ENCODE data around the gene PCDH9.

Gene PCDH9

DNA sequence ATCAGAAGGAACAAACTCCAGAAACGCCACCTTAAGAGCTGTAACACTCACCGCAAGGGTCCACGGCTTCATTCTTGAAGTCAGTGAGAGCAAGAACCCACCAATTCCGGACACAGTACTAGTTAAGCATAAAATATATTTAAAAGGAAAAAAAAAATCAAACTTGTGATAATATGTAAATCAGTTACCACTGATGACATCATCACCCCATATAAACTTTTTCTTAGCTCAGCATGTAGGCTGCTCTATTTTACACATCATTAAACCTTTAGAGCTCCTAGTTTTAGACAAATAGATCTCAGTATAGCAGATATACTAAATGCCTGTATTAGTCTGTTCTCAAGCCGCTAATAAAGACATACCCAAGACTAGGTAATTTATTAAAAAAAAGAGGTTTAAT is 668.1 kb downstream of the PCDH9 start:
- 98% methylated on average over 3 of the region's 5 CpGs for WGBS
- Histone ChIP-seq H3K9ac (ENCODE audit: low read depth, low read length) (no peak overlapping the region), H3K27me3 (ENCODE audit: insufficient read depth, low read length) (no peaks in the 10 kb centered on the region), H3K36me3 (ENCODE audit: insufficient read depth, low read length) (no peaks in the 10 kb centered on the region), H3K27ac (ENCODE audit: low read depth, low read length) (no peak overlapping the region), H3K4me3 (ENCODE audit: low read length) (no peak overlapping the region), H3K9me3 (ENCODE audit: insufficient read depth, low read depth, low read length) (peaks cover 2% of the 10 kb centered on the region; the same call in 1 of the 2 replicates), H3K4me1 (ENCODE audit: insufficient read depth, low read length) (no peaks in the 10 kb centered on the region; the same call in 1 of the 2 replicates)

GRCh38 chr13:66560991-66561390 is 669.1 kb downstream of the PCDH9 start:
- H3K27ac ChIP-seq (ENCODE audit: low read depth, low read length) = no peak overlapping the region
- WGBS = 97% methylated on average over 26 of the region's 26 CpGs
- H3K4me1 ChIP-seq (ENCODE audit: insufficient read depth, low read length) = no peaks in the 10 kb centered on the region; the same call in 1 of the 2 replicates
- H3K9ac ChIP-seq (ENCODE audit: low read depth, low read length) = no peak overlapping the region
- no peaks in the 10 kb centered on the region for H3K27me3 ChIP-seq (ENCODE audit: insufficient read depth, low read length)
- no peaks in the 10 kb centered on the region for H3K36me3 ChIP-seq (ENCODE audit: insufficient read depth, low read length)
- H3K9me3 ChIP-seq (ENCODE audit: insufficient read depth, low read depth, low read length) = peaks cover 2% of the 10 kb centered on the region; the same call in 1 of the 2 replicates
- H3K4me3 ChIP-seq (ENCODE audit: low read length) = no peak overlapping the region

GRCh38 chr13:66560189-66560588 is 669.9 kb downstream of the PCDH9 start:
- H3K4me3 ChIP-seq (ENCODE audit: low read length) = no peak overlapping the region
- H3K9me3 ChIP-seq (ENCODE audit: insufficient read depth, low read depth, low read length) = peaks cover 2% of the 10 kb centered on the region; the same call in 1 of the 2 replicates
- no peak overlapping the region for H3K9ac ChIP-seq (ENCODE audit: low read depth, low read length)
- 98% methylated on average over 3 of the region's 3 CpGs for WGBS
- no peaks in the 10 kb centered on the region; the same call in 1 of the 2 replicates for H3K4me1 ChIP-seq (ENCODE audit: insufficient read depth, low read length)
- H3K27ac ChIP-seq (ENCODE audit: low read depth, low read length) = no peak overlapping the region
- no peaks in the 10 kb centered on the region for H3K36me3 ChIP-seq (ENCODE audit: insufficient read depth, low read length)
- H3K27me3 ChIP-seq (ENCODE audit: insufficient read depth, low read length) = no peaks in the 10 kb centered on the region

- H3K27me3 ChIP-seq (ENCODE audit: insufficient read depth, low read length) = no peaks in the 10 kb centered on the region
- no peak overlapping the region for H3K9ac ChIP-seq (ENCODE audit: low read depth, low read length)
- no peaks in the 10 kb centered on the region; the same call in 1 of the 2 replicates for H3K4me1 ChIP-seq (ENCODE audit: insufficient read depth, low read length)
- peaks cover 2% of the 10 kb centered on the region; the same call in 1 of the 2 replicates for H3K9me3 ChIP-seq (ENCODE audit: insufficient read depth, low read depth, low read length)
- no peaks in the 10 kb centered on the region for H3K36me3 ChIP-seq (ENCODE audit: insufficient read depth, low read length)
- H3K4me3 ChIP-seq (ENCODE audit: low read length) = no peak overlapping the region
- H3K27ac ChIP-seq (ENCODE audit: low read depth, low read length) = no peak overlapping the region
Observed at GRCh38 chr13:66559093-66559492, 671.0 kb downstream of the PCDH9 start.

DNA sequence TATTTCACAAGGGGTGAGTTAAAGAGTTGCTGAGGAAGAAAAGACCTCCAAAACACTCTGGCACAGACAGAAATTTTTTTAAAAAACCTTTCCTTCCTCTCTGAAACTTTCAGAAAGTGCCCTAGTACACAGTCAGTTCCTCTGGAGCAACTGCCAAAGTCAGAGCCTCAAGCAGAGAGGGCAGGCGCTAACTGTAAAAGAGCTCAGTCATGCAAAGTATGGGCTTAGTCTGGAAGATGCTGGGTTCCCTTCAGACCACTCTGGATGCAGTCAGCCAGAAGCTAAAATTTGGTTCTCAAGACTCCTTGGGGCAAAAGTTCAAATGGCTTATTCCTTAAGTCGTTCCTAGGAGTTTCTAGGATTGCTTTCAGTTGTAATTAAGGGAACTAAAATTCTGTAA is 671.6 kb downstream of the PCDH9 start:
- H3K9ac ChIP-seq (ENCODE audit: low read depth, low read length) = no peak overlapping the region

GRCh38 chr13:66557357-66557756 is 672.8 kb downstream of the PCDH9 start:
- Histone ChIP-seq H3K9ac (ENCODE audit: low read depth, low read length) (no peak overlapping the region), H3K36me3 (ENCODE audit: insufficient read depth, low read length) (no peaks in the 10 kb centered on the region), H3K4me3 (ENCODE audit: low read length) (no peak overlapping the region), H3K27me3 (ENCODE audit: insufficient read depth, low read length) (no peaks in the 10 kb centered on the region), H3K4me1 (ENCODE audit: insufficient read depth, low read length) (no peaks in the 10 kb centered on the region), H3K27ac (ENCODE audit: low read depth, low read length) (no peak overlapping the region), H3K9me3 (ENCODE audit: insufficient read depth, low read depth, low read length) (0 out of 2 replicates have a peak, but pooled peaks cover 2% of the 10 kb centered on the region)
- WGBS = no CpG with 5 or more reads among the region's 3 CpGs

More for the DNA sequence above, 671.6 kb downstream of the PCDH9 start:
- no peaks in the 10 kb centered on the region for H3K36me3 ChIP-seq (ENCODE audit: insufficient read depth, low read length)
- H3K9me3 ChIP-seq (ENCODE audit: insufficient read depth, low read depth, low read length) = peaks cover 2% of the 10 kb centered on the region; the same call in 1 of the 2 replicates
- 77% methylated on average over 2 of the region's 2 CpGs for WGBS
- no peaks in the 10 kb centered on the region; the same call in 1 of the 2 replicates for H3K4me1 ChIP-seq (ENCODE audit: insufficient read depth, low read length)
- no peak overlapping the region for H3K4me3 ChIP-seq (ENCODE audit: low read length)
- H3K27me3 ChIP-seq (ENCODE audit: insufficient read depth, low read length) = no peaks in the 10 kb centered on the region
- H3K27ac ChIP-seq (ENCODE audit: low read depth, low read length) = no peak overlapping the region

DNA sequence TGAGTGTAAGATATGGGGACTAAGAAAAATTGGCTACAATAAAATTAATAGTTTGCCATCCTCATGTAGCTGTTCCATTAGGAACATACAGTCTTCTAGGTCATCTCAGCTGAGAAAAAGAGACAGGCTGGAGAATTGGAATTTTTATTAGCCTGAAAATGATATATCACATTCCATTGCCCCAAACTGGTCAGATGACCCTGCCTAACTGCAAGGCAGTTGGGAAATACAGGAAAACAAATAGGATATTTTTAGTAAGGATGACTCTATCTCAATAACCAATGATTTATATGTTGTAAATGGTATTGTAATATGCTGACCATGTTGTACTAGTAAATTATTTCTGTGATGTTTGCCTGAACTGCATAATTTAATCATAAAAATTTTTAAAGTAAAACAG is 673.8 kb downstream of the PCDH9 start:
- H3K36me3 ChIP-seq (ENCODE audit: insufficient read depth, low read length) = no peaks in the 10 kb centered on the region

DNA sequence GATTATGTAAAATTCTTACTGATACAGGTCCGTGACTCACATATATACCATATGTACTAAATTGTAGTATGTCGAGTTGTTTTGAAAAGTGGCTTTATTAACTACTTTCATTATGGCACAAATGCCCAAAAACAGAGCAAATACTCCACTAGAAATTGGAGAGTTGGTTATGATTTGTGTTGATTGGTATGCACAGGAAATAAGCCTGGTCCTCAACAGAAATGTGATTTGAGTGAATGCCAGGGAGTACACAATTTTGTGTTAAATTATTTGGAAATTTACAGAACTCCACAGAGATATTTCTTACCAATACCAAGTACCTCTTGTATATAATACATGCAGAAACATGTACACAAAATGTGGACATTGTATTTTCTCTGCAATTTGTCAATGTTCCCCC is 676.7 kb downstream of the PCDH9 start:
- Histone ChIP-seq H3K27ac (ENCODE audit: low read depth, low read length) (no peak overlapping the region), H3K27me3 (ENCODE audit: insufficient read depth, low read length) (no peaks in the 10 kb centered on the region), H3K4me1 (ENCODE audit: insufficient read depth, low read length) (no peaks in the 10 kb centered on the region), H3K9ac (ENCODE audit: low read depth, low read length) (no peak overlapping the region), H3K4me3 (ENCODE audit: low read length) (no peak overlapping the region), H3K36me3 (ENCODE audit: insufficient read depth, low read length) (no peaks in the 10 kb centered on the region), H3K9me3 (ENCODE audit: insufficient read depth, low read depth, low read length) (no peaks in the 10 kb centered on the region)
- no CpG with 5 or more reads among the region's 2 CpGs for WGBS

More for the DNA sequence above, 673.8 kb downstream of the PCDH9 start:
- no peaks in the 10 kb centered on the region for H3K27me3 ChIP-seq (ENCODE audit: insufficient read depth, low read length)
- H3K4me1 ChIP-seq (ENCODE audit: insufficient read depth, low read length) = no peaks in the 10 kb centered on the region
- H3K4me3 ChIP-seq (ENCODE audit: low read length) = no peak overlapping the region
- 0 out of 2 replicates have a peak, but pooled peaks cover 2% of the 10 kb centered on the region for H3K9me3 ChIP-seq (ENCODE audit: insufficient read depth, low read depth, low read length)
- no peak overlapping the region for H3K27ac ChIP-seq (ENCODE audit: low read depth, low read length)
- H3K9ac ChIP-seq (ENCODE audit: low read depth, low read length) = no peak overlapping the region

- no peak overlapping the region for H3K27ac ChIP-seq (ENCODE audit: low read depth, low read length)
- no peak overlapping the region for H3K4me3 ChIP-seq (ENCODE audit: low read length)
- WGBS = 95% methylated on average over 4 of the region's 4 CpGs
- no peaks in the 10 kb centered on the region for H3K9me3 ChIP-seq (ENCODE audit: insufficient read depth, low read depth, low read length)
- H3K36me3 ChIP-seq (ENCODE audit: insufficient read depth, low read length) = no peaks in the 10 kb centered on the region
- H3K27me3 ChIP-seq (ENCODE audit: insufficient read depth, low read length) = no peaks in the 10 kb centered on the region
- H3K4me1 ChIP-seq (ENCODE audit: insufficient read depth, low read length) = no peaks in the 10 kb centered on the region
- no peak overlapping the region for H3K9ac ChIP-seq (ENCODE audit: low read depth, low read length)
Observed at GRCh38 chr13:66551128-66551527, 679.0 kb downstream of the PCDH9 start.

DNA sequence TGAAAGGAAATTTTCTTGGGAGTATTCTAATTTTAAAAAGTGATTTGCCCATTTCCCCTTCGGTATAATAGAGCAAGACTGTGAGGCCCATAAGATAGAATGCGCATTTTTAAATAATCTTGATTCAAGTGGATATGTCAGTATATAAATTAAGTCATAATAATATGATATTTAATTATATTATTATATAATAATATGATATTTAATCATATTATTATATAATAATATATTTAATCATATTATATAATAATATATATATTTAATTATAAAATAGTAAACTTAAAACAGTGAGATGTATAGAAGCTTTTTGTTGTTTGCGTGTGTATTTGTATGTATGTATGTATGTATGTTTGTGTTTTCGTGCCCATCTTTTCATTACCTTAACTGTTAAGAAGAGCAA is 682.5 kb downstream of the PCDH9 start:
- Histone ChIP-seq H3K4me1 (ENCODE audit: insufficient read depth, low read length) (no peaks in the 10 kb centered on the region), H3K27ac (ENCODE audit: low read depth, low read length) (no peak overlapping the region), H3K27me3 (ENCODE audit: insufficient read depth, low read length) (no peaks in the 10 kb centered on the region), H3K36me3 (ENCODE audit: insufficient read depth, low read length) (no peaks in the 10 kb centered on the region), H3K9me3 (ENCODE audit: insufficient read depth, low read depth, low read length) (no peaks in the 10 kb centered on the region), H3K4me3 (ENCODE audit: low read length) (no peak overlapping the region), H3K9ac (ENCODE audit: low read depth, low read length) (no peak overlapping the region)
- WGBS = 95% methylated on average over 3 of the region's 4 CpGs

DNA sequence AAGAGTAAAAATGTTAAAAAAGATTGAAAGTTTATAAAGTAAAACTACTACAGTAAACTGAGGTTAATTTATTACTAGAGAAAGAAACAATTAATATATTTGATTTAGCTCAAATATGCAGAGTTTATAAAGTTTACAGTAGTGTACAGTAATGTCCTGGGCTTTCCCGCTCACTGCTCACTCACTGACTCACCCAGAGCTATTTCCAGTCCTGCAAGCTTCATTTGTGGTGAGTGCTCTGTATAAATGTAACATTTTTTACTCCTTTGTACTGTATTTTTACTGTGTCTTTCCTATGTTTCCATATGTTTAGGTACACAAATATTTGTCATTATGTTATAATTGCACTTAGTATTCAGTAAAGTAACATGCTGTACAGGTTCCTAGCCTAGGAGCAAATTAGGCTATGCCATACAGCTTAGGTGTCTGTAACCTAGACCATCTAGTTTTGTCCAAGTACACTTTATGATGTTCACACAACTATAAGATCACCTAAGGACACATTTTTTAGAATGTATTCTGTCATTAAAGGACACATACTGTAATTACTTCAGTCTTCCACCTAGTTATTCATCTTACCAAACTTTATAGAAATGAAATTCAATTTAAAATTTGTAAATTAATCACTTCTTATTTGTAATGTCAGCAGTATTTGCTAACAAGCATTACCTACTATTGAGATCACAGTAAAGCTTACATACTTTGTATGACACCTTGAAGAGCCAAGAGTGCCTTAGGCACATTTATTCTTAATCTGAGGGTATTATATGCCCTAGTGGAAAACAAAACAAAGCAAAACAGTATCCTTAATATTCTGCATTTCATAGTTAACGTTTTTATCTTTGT is 683.4 kb downstream of the PCDH9 start:
- Histone ChIP-seq H3K4me1 (ENCODE audit: insufficient read depth, low read length) (no peaks in the 10 kb centered on the region), H3K9ac (ENCODE audit: low read depth, low read length) (no peak overlapping the region), H3K9me3 (ENCODE audit: insufficient read depth, low read depth, low read length) (no peaks in the 10 kb centered on the region), H3K27ac (ENCODE audit: low read depth, low read length) (no peak overlapping the region), H3K27me3 (ENCODE audit: insufficient read depth, low read length) (no peaks in the 10 kb centered on the region), H3K36me3 (ENCODE audit: insufficient read depth, low read length) (no peaks in the 10 kb centered on the region), H3K4me3 (ENCODE audit: low read length) (no peak overlapping the region)
- WGBS = 88% methylated on average over 2 of the region's 2 CpGs

Measured in HUES64 (cell line).